GM18520 (cell line): Measurements from ENCODE around the gene LRRC4.

Experiments
- ATAC-seq: cut with Tn5 transposase; IDR thresholded peaks from one replicate; pipeline ENCODE4 v1.9.1; 2021; ENCODE audit not compliant: unreplicated experiment

The LRRC4 gene

GRCh38 chr7:128006550-128007302, 24.5 kb downstream of the LRRC4 start:
- ATAC-seq: no peak

DNA sequence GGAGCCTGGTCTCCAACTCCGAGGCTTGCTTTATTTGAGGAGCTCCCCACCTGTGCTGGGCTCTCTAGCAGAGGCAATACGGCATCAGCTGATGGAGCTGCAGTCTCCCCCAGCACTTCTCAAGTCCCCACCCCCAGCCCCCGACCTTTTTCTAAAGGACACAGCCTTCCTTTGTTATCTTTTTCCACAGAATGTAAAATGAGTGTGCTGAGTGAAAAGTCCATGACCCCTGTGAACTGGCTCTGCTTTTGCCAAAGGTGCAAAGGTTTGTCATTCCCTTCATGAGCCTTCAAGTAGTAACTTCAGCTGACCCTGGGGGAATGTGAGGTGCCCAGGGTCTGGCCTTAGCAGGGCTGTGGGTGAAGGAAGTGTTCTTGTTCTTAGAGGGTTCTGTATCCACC, 25.5 kb downstream of the LRRC4 start:
- ATAC-seq: no peak

GRCh38 chr7:128005117-128005516, 26.1 kb downstream of the LRRC4 start:
- no peak for ATAC-seq

- no peak for ATAC-seq
Observed at GRCh38 chr7:128004623-128005022, 26.6 kb downstream of the LRRC4 start.

DNA sequence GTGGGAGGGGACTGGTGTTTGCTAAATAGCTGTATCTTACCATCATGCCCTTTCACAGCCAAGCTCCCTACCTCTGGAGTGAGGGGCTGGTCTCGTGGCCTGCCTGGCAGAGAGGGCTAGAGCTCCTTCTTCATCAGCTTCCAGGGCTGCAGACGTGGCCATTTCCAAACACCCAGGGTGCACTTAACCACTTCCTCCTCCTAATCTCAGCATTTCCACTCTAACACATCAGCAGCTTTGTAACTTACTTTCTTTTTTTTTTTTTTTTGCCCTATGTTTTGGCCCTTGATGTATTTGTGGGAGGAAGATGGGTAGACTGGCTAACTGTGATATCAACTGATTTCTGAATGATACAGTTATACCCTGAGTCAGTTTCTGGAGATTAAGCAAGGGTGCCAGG, 27.4 kb downstream of the LRRC4 start:
- ATAC-seq: no peak

GRCh38 chr7:128003167-128003566, 28.1 kb downstream of the LRRC4 start:
- ATAC-seq: no peak

DNA sequence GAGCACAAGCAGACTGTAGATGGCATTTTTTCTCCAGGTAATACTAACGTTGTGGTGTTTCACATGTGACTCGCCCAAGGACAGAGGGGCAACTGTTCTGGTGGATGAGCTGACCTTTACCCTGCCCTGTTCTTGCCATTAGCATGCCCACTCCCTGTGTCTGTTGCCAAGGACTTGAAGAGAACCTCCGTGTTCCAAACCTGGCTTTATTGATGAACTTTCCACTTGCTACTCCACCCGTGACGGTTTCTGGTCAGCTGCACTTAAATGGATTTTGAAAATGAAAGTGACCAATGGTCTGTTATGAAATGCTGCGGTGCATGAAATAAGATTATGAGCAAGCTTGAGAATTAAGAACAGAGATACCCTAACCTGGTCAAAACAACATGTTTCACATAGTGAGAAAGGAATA, 30.4 kb downstream of the LRRC4 start:
- peak; percentile 69 for ATAC-seq

GRCh38 chr7:128000048-128000447, 31.2 kb downstream of the LRRC4 start:
- no peak for ATAC-seq

DNA sequence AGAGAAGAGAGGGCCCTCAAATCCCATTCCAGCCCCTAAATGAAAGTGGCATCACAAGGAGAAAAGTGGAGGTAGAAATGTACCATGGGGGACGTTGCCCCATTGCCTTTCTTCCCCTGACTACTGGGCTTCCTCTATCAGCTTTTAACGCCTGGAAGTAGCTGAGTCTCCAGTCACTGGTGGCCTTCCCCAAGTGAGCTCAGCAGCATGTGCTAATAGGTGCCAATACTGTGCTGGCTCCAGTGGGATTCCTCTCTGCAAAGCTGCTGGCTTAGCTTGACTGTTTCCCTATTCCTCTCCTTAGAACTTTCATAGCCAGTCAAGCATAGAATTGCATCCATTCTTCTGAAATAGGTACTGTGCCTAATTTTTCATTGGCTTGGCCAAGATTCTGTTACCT, 32.6 kb downstream of the LRRC4 start:
- ATAC-seq: no peak

GRCh38 chr7:127997226-127997922, 33.9 kb downstream of the LRRC4 start:
- ATAC-seq: no peak

DNA sequence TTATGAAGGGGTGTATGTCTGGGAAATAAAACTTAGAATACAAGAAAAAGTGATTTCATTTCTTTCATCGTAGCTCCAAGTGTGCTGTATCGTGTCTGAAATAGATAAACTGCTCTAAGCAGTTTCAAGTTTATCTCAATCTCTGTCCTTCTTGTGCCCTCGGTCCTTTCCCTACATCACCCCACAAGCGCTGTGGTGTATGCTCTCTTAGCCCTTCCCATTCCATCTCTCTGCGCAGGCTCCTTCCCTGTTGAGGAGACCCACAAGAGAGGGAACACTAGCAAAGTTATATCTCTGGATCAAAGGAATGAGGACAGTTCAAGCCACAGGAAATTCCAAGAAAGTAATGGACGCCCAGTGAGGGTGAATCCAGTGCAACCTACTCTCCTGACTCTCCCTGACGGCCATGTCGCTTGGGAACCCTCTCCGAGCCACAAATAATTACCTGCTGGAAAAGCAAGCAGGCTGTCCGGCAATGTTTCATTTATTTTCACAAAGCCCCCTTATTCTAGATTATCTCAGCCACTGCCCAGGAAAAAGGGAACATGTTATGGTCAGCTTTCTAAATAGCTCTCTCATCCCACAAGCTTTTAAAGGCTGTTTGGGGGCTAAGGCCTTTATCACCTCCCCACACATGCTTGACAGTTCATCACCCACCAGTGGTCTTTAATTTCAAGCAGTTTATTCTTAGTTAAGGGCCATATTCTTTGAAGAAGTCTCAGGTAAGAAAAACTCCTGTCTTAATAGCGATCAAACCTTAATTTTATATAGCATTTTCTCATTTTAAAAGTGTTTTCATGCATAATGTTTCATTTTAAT, 34.8 kb downstream of the LRRC4 start:
- ATAC-seq: no peak

GRCh38 chr7:127995881-127996215, 35.4 kb downstream of the LRRC4 start:
- ATAC-seq: no peak

GRCh38 chr7:127995156-127995880, 35.9 kb downstream of the LRRC4 start:
- ATAC-seq: no peak

DNA sequence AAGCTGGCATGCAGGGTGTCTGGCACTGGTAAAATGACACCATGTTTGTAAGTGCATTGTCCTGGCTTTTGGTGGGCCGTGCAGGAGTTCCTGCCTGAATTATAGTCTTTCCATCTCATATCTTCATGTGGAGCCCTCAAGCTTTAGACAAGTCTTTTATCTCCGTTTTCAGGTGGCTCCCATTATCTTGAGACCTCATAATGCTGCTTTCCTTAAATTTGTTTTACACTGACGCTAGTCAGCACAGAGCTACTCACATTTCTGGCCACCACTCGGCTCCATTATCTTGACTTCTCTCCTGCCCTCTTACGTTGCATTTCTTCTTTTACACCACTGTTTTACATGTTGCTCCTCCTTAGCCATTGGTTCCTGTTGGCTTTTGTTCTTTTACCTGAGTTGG, 37.2 kb downstream of the LRRC4 start:
- no peak for ATAC-seq

- ATAC-seq: no peak
Observed at GRCh38 chr7:127993317-127993716, 37.9 kb downstream of the LRRC4 start.

- ATAC-seq: no peak
Observed at GRCh38 chr7:127988751-127989150, 42.5 kb downstream of the LRRC4 start.

DNA sequence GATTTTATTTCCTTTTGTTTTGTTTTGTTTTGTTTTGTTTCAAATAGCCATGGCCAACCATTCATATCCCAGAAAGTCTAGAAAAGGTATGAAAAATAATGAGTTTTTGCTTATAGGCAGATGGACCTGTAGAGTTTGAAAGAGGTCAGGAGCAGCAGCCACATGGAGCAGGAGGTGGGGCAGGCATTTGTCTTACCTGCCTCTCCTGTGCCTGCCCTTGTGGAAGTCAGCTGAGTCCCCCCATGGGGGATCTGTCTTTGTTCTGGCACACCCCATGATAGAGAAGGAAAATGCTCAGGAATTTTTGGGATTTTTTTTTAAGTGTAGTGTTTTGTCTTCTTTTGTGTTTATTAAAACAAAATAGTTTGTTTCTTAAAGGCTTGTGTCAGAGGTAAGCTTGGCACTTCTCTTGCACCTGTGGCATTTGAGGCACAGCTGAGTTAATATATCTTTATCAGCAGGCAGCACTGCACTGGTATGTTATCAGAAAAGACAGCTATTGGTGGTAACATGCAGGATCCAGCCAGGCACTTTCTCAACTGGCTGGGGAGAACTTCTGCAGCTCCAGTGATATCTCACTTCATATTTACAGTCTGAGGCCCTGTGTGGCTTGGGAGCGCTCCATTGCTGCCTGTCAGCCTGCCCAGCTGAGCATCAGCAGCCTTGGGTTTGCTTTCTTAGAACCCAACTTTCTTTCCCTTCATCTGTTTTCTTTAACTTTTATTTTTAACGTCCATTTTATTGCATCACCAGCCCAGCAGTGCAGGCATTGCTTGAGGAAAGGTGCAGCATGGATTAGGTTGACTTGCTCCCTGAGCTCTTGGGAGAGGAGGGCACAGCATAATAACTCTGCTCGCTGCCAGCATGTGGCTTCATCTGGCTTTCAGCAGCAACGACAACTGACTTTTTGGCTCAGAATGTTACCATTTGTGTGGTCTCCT, 44.4 kb downstream of the LRRC4 start:
- no peak for ATAC-seq

GRCh38 chr7:127983804-127984332, 47.4 kb downstream of the LRRC4 start:
- no peak for ATAC-seq

GRCh38 chr7:127981965-127982364, 49.3 kb downstream of the LRRC4 start:
- no peak for ATAC-seq

DNA sequence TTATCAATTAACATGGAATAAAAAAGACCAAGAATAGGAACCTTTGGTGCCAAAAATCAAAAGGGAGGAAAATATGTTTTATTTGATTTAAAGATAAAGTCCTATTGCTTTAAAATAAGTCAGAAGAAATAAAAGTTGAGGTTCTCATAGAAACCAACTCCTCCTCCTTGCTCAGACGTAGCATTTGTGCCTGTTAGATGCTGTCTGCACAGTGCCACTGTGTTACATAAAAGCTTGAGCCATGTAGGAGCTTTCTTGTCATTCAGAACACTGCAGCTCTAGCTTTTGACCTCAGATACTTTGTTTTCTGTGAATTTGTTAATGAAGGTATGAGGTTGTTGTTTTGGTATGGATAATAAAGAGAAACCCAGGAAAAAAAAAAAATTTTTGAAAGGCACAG, 50.3 kb downstream of the LRRC4 start:
- no peak for ATAC-seq
